GM21447 (cell line): ENCODE results near the gene ELL.

Experiments used
- ATAC-seq: cut with Tn5 transposase; IDR thresholded peaks from one replicate; pipeline ENCODE4 v1.9.1; 2021; ENCODE audit not compliant: unreplicated experiment

Gene ELL

DNA sequence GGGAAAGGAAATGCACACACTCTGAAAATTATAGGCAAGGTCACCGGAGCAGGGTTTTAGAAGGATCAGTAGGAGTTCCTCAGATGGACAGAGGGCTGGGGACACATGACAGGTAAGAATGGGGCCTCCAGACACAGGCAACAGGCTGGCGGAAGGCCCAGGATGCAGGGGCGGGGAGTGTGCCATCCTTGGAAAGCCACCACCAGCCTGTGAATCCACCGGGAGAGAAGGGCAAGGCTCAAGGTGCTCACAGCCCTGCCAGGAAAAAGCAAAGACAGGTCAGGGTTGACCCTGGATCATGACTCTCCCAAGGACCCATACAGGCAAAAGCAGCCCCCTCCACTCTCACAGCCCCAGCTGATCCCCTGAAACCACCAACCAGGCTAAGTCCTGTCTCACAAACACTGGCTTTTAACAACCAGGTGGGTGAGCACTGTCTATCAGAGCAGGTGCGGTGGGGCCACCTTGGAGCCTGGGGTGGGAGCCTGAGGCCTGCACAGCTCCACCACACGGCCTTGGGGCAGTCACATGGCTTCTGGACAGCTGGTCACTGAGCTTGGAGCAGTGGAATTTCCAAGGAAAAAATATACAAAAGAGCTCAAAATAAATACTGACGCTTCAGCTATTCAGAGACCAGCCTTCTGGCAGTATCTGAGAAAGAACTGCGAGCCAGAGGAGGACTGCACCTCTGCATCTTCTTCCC lies 48.7 kb downstream of the ELL start:
- ATAC-seq: no peak

DNA sequence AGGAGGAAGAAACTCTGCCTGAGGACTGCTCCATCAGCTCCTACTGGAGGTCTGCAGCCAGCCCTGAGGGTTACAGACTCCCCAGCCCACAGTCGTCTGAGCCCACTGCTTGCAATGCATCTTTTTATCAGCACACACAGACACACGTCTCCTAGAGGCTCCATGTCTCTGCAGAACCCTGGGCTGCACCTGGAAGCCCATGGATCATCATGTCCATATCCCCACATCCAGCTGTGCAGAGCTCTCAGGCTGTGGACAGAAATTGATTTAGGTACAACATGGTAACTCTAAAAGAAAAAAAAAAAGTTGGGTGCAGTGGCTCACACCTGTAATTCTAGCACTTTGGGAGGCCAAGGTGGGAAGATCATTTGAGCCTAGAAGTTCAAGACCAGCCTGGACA lies 51.1 kb downstream of the ELL start:
- ATAC-seq: no peak

DNA sequence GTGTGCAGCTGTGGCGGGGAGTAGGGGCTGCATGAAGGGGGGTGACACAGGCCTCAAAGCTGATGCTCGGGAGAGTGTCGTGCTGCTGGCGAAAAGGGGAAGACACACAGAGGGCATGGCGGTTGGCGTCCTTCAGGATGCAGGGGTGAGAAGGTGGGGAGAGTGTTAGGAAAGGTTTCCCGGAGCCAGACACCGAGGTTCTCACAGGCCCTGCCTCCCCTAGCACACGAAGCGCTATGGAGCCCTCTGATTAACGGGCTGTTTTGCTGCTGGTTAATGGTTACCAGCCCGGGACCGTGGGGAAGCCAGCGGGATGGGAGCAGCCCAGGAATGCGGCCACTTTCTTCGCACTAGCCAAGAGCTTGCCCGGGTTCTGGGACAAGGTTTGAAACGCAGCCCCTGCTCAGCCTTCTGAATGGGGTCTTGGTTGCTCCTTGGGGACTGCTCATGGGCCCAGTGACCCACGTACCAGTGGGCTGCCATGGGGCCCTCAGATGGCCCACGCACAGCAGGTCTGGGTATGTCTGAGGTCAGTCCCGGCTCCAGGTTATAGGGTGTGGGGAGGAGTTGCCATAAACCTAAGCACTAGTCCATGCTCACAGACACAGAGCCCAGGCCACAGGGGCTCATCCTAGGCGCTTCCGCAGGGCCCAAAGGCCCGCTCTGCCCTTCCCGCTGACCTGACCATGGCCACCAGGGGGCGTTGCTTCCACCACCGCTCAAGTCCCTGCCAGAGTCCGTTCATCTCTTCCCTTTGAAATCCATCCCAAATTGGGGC lies 52.6 kb downstream of the ELL start:
- ATAC-seq: no peak

DNA sequence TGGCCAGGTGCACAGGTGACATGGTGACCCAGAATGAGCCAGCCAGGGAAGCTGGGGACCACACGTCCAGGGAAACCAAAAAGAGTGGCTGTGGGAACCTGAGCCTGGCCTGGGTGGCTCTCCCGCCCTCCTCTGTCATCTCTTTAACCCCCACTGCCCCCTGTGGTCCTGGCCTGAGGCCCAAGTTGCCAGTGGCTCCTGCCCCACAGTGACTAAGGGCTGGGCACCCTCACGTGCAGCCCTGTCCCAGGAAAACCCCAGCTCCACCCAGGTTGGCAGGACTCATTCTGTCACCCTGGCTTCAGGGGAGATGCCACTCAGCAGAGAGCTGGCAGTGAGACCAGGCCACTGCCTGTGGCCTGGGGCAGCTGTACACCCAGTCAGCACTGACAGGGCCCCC lies 53.4 kb downstream of the ELL start:
- ATAC-seq: no peak

DNA sequence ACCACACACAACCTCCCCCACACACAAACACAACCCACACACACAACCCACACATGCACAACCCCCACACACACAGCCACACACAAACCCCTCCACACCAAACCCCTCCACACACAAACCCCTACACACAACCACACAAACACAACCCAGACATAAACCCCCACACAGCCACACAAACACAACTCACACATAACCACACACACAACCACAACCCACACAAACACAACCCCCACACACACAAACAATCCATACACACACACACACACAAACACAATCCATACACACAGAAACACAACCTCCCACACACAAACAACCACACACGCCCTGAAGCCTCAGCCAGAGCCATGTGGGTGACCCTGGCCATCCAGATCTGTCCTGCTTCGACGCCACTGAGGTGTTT lies 53.9 kb downstream of the ELL start:
- ATAC-seq: no peak

DNA sequence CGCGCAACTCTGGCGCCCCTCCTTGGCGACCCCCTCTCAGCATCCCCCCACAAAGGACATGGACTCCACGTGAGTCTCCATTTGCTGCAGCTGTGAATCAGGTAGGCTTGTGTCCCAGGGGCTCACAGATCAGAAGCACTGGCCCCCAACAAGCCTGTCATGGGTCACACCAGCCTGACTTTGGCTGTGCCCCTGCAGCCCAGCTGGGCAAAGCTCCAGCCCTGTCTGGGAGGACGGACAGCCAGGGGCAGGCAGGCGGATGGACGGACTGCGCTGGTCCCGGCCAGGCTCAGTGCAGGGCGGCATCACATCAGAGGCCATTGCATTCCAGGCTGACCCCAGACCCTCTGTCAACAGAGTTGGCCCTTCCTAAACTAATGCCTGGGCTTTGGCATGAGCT lies 55.5 kb downstream of the ELL start:
- ATAC-seq: no peak

DNA sequence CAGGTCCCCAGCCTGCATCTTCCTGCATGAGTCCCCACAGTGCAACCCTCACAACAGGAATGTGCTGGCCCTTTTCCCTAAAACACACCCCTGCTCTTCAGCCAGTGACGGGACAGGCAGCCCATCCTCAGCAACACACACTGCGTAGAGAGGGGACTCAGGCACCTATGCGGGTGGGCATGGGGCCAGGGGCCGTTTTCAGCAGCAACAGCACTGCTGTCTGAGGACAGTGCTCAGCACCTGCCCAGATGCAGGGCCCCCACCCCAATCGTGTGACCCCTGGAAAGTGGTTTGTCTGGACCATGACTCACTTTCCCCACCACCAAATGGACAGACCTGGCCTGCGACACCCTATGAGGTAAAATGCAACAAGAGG lies 55.9 kb downstream of the ELL start:
- no peak for ATAC-seq

DNA sequence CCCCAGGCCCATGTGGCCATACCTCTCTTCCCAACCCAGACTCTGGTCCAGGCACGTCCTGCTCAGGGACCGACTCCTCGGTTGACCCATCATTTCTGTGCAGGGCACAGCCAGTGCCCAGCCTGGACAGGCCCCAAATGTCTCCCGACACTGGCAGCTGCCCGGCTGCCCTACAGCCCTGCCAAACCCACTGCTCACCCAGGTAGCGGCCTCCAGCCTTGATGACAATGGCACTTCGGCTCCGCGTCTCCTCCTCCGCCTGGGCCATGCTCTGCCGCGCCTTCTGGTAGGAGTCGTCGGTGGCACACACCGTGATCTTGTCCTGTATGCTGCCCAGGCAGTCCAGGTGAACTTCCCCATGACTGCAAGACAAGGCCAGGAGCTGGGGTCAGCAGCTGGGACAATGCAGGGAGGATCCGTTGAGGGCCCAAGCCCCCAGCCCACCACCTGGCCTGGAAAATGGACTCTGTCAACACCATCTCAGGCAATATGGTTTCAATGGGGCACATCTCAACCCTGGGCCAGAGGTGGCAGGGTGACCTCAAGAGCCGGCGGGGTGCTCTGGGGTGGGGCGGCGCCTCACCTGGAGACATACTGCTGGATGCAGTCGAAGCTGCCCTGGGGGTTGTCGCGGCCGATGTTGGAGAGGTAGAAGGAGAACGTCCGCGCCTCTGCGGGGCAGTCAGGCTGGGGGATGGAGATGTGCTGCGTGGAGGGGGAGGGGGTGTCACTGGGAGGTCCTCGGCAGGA lies 56.5 kb downstream of the ELL start:
- ATAC-seq: no peak

DNA sequence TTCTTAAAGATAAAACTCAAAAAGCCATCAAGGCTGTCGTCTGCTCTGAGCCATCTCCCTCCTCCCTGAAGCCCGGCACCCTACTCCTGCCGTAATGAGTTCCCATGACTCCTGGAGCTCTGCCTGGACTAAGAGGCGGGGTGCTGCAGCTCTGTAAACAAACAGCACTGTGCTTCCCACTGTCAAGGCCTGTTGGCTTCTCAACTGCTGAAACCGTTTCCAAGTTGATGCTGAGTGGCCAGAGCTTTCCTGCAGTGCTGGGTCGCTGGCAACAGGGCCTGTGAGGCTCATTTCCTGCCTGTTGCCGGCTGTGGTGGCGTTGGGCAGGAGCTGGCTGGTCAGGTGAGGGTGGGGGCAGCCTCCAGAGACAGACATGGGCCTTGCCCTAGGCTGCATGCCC lies 57.2 kb downstream of the ELL start:
- ATAC-seq: no peak

DNA sequence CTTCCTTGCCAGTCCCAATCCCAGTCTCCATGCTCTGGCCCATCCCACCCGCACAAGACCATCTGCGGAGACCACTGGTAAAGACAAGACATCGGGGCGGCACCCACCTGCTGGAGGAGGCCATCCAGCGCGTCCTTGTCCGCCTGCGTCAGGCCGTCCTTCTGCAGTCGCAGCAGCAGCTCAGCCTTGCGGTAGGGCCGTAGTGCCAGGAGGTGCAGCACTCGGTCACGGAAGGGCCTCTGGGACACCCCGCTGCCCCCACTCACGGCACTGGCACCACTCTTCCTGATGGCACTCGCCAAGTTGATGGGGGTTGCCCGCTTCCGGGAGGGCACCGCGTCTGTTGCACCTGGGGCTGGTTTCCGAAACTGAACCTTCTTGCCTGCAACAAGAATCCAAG lies 60.4 kb downstream of the ELL start:
- no peak for ATAC-seq

DNA sequence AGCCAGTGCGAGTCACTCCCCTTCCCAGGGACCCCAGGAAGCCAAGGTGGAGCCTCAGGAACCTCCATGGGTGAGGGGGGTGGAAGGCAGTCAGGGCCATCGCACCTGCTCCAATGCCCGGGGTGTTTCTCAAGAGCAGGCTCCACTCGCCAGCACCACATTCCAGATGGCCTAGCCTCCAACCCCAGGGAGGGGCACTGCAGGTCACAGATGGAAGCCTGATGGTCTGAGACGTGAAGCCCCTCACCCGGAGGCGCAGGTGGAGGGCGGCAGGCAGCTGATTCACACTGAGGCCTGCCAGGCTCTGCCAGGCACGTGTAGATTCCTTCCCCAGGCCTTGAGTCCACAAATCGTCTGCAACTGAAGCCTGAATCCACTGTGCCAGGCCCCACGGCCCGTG lies 61.0 kb downstream of the ELL start:
- no peak for ATAC-seq

DNA sequence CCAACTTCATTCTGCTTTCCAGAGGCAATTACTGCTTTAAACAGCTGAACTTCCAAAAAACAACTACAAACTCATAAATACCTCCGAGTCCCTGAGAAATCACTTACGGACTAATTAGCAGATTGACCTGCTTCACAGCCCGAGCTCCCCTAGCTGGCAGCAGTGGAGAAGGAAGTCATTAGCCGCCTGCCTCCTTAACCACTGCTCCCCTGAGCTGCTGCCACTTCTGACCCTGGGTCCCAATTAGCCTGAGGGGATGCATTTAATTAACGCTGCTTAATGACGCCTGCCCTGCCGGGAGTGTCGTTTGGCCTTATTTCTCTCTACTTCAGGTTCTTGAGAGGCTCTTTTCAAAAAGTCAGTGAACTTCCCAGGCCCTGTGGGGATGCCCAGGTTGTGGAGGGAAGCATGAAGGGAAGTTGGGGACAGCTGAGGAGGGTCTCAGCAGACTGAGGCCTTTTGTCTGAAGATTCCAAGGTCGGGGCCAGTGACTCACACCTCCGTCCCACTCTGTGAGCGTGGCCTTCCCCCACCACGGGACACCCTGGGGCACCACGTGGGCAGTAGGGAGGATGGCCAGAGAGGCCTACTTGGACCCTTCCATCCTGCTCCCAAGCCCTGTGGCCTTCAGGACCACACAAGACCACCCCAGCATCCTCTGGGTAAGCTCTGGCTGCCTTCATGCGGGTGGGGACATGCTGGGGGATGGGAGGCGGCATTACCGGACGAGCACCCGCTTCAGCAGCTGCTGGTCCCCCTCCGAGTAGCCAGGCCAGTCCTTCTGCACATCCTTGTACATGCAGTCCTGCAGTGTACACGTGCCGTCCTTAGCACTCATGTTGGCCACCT lies 64.2 kb downstream of the ELL start:
- no peak for ATAC-seq

DNA sequence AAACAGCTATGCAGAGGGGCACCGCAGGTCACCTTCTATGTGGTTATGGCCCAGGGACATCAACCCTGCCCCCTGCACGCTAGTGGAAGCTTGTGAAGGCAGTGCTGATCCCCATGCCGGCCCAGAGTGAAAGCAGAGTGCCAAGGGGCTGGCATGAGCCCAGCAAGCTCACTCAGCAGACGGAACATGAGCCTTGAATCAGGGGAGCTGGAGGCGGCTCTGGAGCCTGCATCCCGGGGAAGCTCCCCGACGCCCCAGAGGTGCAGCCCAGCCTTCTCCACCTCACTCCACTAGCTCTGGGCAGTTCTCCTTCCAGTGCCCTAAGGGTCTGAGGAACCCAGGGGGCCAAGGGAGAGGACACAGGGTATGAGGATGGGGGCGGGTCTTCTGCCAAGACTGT lies 64.9 kb downstream of the ELL start:
- ATAC-seq: no peak

DNA sequence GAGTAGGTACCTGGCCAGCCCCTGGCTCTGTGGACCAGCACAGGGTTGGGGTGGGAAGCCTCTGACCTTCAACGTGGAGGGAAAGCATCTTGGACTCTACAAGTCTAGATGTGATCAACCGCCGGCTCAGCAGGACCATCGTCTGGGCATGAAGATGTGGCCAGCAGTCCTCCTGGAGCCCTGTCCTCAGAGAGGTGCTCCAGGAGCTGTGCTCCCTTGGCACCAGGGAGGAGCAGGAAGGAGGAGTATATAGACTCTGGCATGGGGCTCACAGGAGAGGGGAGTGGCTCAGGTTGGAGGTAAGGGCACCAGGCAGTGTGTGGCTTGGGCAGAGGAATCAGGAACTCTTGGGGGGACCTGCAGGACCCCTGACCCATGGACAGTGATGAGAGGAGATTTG lies 65.6 kb downstream of the ELL start:
- ATAC-seq: no peak

DNA sequence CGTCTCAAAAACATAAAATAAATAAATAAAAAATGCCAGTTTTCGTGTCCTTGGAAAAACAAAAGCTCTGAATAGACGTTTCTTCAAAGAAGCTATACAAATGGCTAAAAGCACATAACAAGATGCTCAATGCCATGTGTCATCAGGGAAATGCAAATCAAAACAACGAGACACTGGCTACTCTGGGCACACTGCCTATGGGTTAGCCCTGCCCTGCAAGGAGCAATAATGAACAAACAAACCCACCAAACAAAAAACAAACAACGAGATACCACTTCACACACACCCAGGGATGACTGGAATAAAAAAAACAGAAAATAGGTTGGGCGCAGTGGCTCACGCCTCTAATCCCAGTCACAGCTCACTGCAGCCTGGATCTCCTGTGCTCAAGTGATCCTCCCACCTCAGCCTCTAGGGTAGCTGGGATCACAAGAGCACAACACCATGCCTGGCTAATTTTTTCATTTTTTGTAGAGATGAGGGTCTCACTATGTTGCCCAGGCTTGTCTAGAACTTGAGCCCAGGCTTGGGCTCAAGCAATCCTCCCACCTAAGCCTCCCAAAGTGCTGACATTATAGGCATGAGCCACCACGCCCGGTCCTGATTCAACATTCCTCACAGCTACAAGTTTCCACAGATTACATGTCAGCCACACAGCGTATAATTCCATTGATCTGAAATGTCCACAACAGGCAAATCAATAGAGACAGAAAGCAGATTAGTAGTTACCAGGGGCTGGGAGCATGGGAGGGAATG lies 68.4 kb downstream of the ELL start:
- ATAC-seq: no peak

DNA sequence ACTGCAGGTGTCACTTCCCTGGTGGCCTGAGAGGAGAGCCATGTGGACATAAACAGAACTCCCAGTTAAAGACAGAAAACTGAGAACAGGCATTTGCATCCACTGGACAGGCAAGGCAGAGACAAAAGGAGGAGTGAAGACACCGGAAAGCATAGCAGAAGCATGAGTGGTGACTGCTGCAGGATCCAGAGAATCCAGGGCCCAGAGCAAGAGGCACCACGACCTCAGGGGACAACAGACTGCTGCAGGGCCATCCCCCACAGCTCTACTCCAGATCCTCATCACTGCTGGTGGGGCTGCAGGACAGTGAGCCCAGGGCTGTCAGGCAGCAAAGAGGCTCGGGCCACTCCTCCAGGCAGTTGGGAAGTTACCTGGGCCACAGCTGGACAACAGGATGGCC lies 69.5 kb downstream of the ELL start:
- no peak for ATAC-seq

DNA sequence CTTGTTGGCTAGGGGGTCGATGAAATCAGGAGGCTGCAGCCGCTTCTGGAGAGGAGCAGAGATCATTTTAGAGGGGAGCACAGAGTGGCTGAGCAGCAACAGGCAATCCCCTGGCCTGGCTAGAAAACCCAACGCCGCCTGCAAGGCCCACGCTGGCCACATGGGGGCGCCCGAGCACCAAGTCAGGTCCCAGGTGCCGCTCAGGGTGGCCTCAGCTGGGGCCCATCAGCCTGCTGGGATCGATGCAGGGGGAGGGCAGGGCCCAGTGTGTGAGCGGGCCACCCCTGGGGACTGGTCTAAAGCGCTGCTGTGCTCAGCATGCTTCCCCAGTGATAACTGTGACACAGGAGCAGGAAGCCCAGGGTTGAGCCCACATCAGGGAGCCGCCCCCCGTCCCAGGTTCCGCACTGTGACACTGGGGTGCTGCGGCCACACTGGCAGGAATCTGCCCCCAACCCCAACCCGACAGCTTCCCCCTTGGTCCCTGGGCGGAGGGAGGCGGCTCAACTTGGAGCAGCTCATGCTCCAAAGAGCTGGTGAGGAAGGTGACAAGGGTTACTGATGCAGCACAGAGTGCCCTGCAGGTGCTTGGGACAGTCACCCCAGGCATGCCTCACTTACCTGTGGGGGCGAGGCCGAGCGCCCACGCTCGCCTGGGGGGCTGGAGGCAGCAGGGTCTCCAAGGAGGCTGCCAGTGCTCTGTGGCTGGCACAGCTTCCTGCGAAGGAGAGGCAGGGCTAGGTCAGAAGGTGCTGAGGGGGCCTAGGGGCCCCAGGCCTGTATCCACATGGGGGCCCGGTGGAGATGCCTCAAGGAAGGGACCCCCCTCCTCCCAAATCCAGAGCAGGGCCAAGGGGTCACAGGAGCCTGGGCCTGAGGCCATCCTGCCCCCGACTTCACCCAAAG lies 70.7 kb downstream of the ELL start:
- no peak for ATAC-seq

DNA sequence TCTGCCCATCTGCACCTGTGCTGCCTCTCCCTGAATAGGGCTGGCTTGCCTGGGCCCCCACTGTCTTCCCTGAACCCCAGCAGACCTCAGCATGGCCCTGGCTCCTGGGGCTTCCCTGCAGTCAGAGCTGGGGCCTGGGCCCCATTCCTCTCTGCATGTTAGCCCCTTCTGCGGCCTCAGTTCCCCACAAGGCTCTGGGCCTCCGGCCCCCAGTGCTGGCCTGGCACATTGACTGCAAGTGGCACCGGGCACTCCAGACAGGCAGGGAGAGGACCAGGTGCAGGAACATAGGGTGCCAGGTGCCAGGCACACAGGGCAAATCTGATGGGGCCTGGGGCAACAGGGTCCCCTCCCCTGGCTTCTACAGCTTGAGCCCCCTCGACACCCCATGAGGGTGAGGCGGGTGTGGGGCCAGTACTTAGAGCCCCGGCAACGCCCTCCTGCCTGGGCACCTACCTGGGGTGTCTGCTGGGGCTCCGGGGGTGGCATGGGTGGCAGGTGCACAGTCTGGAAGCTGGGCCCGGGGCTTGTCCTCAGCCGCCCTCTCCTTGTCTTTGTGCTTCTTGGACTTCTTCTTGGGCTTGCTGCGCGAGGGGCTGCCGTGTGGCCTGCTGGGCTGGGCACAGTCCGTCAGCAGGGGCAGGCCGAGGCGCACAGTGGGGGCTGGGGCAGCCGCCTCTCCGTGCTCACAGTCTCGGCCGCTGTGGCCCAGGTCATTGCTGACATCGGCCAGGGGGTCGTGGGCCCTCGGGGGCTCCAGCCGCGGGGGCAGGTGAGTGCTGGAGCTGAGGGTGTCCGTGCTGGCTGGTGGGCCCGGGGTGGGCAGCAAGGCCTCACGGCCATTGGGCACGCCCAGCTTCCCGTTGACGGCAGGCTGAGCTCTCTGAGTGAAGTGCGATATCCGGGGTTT lies 71.6 kb downstream of the ELL start:
- no peak for ATAC-seq
